DMS79 treated with DMSO at 0.1 percent for 48 hours (cell line): Measurements from ENCODE around the gene SLU7.

Experiments used
- DNase-seq: peaks from one replicate; lab custom pipeline; 2025; lab: John Stamatoyannopoulos, UW

SLU7 gene

GRCh38 chr5:160419458-160420330 lies 813 bp upstream of the SLU7 start:
- no peak for DNase-seq

- peak; percentile 81 for DNase-seq
Measured at GRCh38 chr5:160399402-160400353, 19.2 kb downstream of the SLU7 start, which contains the start of gene FAM200C. FAM200C (minus strand) TSS chr5:160400054; CDS start chr5:160395490, 4,564 bp downstream.

GRCh38 chr5:160398806-160399205 lies 20.1 kb downstream of the SLU7 start:
- DNase-seq, result no peak

GRCh38 chr5:160397492-160397891 lies 21.4 kb downstream of the SLU7 start:
- peak; percentile 3 for DNase-seq

- no peak for DNase-seq
Measured at GRCh38 chr5:160395111-160395510, 23.8 kb downstream of the SLU7 start.

GRCh38 chr5:160390787-160391696 lies 27.8 kb downstream of the SLU7 start:
- no peak for DNase-seq

- DNase-seq, result no peak
Measured at GRCh38 chr5:160387445-160387844, 31.4 kb downstream of the SLU7 start.

- DNase-seq, result no peak
Measured at GRCh38 chr5:160385496-160385895, 33.4 kb downstream of the SLU7 start.

GRCh38 chr5:160384681-160385080 lies 34.2 kb downstream of the SLU7 start:
- no peak for DNase-seq

- DNase-seq, result no peak
Measured at GRCh38 chr5:160382346-160382745, 36.5 kb downstream of the SLU7 start.

- DNase-seq, result no peak
Measured at GRCh38 chr5:160380041-160380440, 38.8 kb downstream of the SLU7 start.

GRCh38 chr5:160379511-160379910 lies 39.4 kb downstream of the SLU7 start:
- DNase-seq, result no peak

GRCh38 chr5:160378330-160378729 lies 40.6 kb downstream of the SLU7 start:
- no peak for DNase-seq

- no peak for DNase-seq
Measured at GRCh38 chr5:160377651-160378050, 41.2 kb downstream of the SLU7 start.

GRCh38 chr5:160376416-160376815 lies 42.5 kb downstream of the SLU7 start:
- DNase-seq, result no peak

GRCh38 chr5:160375701-160376100 lies 43.2 kb downstream of the SLU7 start:
- DNase-seq, result no peak

GRCh38 chr5:160375166-160375565 lies 43.7 kb downstream of the SLU7 start:
- DNase-seq, result no peak

- DNase-seq, result no peak
Measured at GRCh38 chr5:160371294-160371693, 47.6 kb downstream of the SLU7 start.

GRCh38 chr5:160370713-160371034 lies 48.2 kb downstream of the SLU7 start:
- no peak for DNase-seq

GRCh38 chr5:160369990-160370712 lies 48.7 kb downstream of the SLU7 start, which contains the start of gene C1QTNF2:
C1QTNF2 (minus strand) TSS chr5:160370626; CDS start chr5:160355011, 15,615 bp downstream.
- peak; percentile 5 for DNase-seq

GRCh38 chr5:160367885-160368284 lies 51.0 kb downstream of the SLU7 start:
- no peak for DNase-seq
